ENCODE measurements around the gene CHMP1B. TPM values are rescaled to one million over a fixed set of nuclear protein-coding genes. Genes with fewer than 3 reads are reported as not detected.

The CHMP1B gene
- total RNA-seq, 1 experiment from 2014 or later: 38.7 TPM

- H2BK120ac ChIP-seq (ENCODE audit: low read depth, low read length, poor library complexity, severe bottlenecking): no peak overlapping the region
- no peak overlapping the region for H3T11ph ChIP-seq (ENCODE audit: low read length)
- Mint-ChIP-seq H3K27me3 (ENCODE audit: low read depth) (no peaks in the 10 kb centered on the region), H3K4me1 (peaks cover 4 to 15% of the 10 kb centered on the region in 2 experiments), H3K27ac (no peak overlapping the region), H3K4me3 (no peak overlapping the region), H3K36me3 (ENCODE audit: insufficient read depth in 1 of 3, low read depth in 3 of 3) (peaks cover 3 to 34% (median 11%) of the 10 kb centered on the region in 3 experiments; a peak in 5 of 7 replicates), H3K9me3 (no peaks in the 10 kb centered on the region)
- H3K4me2 ChIP-seq (ENCODE audit: insufficient read depth, insufficient read length, low read length): no peak overlapping the region
- no peak overlapping the region for H2BK5ac ChIP-seq (ENCODE audit: insufficient read length, low read length)
- no peak overlapping the region for H4K5ac ChIP-seq (ENCODE audit: insufficient read length, low read depth, low read length)
- no peaks in the 10 kb centered on the region for H3K9me3 ChIP-seq (ENCODE audit: control insufficient read depth, low read depth, low read length)
- no peaks in the 10 kb centered on the region for H3K23me2 ChIP-seq (ENCODE audit: insufficient read length, low read depth, low read length, poor library complexity, severe bottlenecking)
- no peaks in the 10 kb centered on the region for H3K79me1 ChIP-seq (ENCODE audit: insufficient read depth, low read depth, low read length, poor library complexity, severe bottlenecking)
- H3K56ac ChIP-seq (ENCODE audit: insufficient read length, low read depth, low read length): no peak overlapping the region
- no peak overlapping the region for H4K8ac ChIP-seq (replicated peaks; ENCODE audit: insufficient read length, low read depth, low read length)
- no peak overlapping the region for H3K4ac ChIP-seq (ENCODE audit: low read depth, low read length)
- no peak overlapping the region for H2BK15ac ChIP-seq (ENCODE audit: low read depth, low read length)
- H3K9ac ChIP-seq (ENCODE audit: extremely low read depth, insufficient read length, low read length): no peak overlapping the region
- H3K27ac ChIP-seq (ENCODE audit: insufficient read length, low read depth, low read length): no peak overlapping the region
- no peak overlapping the region for H2BK20ac ChIP-seq (ENCODE audit: low read depth, low read length, poor library complexity, severe bottlenecking)
- H3K4me1 ChIP-seq (ENCODE audit: insufficient read depth, low read length): no peaks in the 10 kb centered on the region; the same call in 1 of the 2 replicates
- no peak overlapping the region for H3K18ac ChIP-seq (ENCODE audit: insufficient read length, low read depth, low read length)
- H2AFZ ChIP-seq (ENCODE audit: low read length): no peak overlapping the region
- DNase-seq: no peak
- no peaks in the 10 kb centered on the region for H4K20me1 ChIP-seq (ENCODE audit: control insufficient read depth, insufficient read depth, insufficient read length)
- no peak overlapping the region for H3K23ac ChIP-seq (ENCODE audit: insufficient read length, low read depth, low read length)
- H3K79me2 ChIP-seq (ENCODE audit: insufficient read depth, low read length): no peaks in the 10 kb centered on the region
- no peak overlapping the region for H2AK5ac ChIP-seq (ENCODE audit: insufficient read length, low read length)
- H2BK12ac ChIP-seq (ENCODE audit: insufficient read length, low read depth, low read length): no peak overlapping the region
- H3K14ac ChIP-seq (ENCODE audit: insufficient read depth, low read length): no peak overlapping the region
- no peak overlapping the region for H4K91ac ChIP-seq (ENCODE audit: insufficient read length, low read depth, low read length)
- no peaks in the 10 kb centered on the region for H3K27me3 ChIP-seq (ENCODE audit: insufficient read depth, low read length)
- TF ChIP-seq CTCF (conservative IDR thresholded peaks at IDR 0.05): no peak
- no CpG with 5 or more reads among the region's 2 CpGs for WGBS (ENCODE audit: extremely low coverage, insufficient read length, low lambda C conversion rate)
Observed at GRCh38 chr18:11888726-11889125, 37.5 kb downstream of the CHMP1B start.
